Gastrocnemius medialis (tissue), 4 donors: ENCODE results near the gene TNIK.

Experiments
- POLR2A ChIP-seq, 2 donors: fragments of 450-650 bp; IDR thresholded peaks; one replicate each; pipeline ENCODE4 v1.6.1; 2017; ENCODE audit warnings: antibody characterized with exemption in 2 of 2, mild to moderate bottlenecking in 2 of 2, moderate library complexity in 2 of 2
- TF ChIP-seq, protein P1 (sequence below), 5 experiments: fragments of 450-650 bp in 3 of 5; fragments of 200-600 bp in 2 of 5; sonication (generic) in 2 of 5; IDR thresholded peaks in 4 of 5; conservative IDR thresholded peaks in 1 of 5; 1 replicate in 4 of 5; 2 replicates in 1 of 5; pipeline ENCODE4 v1.5.1; 2016 to 2019; ENCODE audit warnings: antibody characterized with exemption in 5 of 5, mild to moderate bottlenecking in 3 of 5, moderate library complexity in 3 of 5

DNA sequence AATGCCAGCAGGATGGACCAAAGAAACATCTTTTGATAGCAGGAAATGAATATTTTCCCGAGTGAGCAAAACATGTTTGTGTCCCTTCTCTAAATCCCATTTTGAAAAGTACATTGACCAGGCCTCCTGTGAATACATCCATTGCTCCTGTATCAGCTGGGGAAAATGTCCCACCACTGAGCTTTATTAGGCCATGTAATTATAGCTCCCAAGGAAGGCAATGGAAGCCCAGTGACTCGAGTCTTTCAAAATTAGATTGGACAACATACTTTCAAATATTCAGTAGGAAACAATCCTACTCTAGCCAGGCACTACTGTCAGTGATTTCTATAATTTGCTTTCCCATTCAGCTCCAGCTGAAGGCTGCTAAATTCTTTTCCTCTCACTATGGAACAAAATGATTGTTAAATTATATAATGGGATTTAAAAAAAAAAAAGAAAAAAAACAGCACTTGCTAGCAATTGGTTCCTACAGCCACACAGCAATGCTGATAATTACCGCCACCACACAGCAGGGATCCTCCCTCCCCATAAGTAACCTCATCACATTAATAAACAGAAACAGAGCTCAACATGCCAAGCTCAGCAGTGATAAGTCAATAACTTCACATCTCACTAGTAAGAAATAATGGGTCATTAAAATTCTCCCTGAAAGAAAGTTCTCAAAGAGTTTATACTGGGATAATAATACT lies 261.3 kb downstream of the TNIK start:
- TF ChIP-seq POLR2A (IDR thresholded peaks at IDR 0.05): no peak
- TF ChIP-seq, protein P1, sequence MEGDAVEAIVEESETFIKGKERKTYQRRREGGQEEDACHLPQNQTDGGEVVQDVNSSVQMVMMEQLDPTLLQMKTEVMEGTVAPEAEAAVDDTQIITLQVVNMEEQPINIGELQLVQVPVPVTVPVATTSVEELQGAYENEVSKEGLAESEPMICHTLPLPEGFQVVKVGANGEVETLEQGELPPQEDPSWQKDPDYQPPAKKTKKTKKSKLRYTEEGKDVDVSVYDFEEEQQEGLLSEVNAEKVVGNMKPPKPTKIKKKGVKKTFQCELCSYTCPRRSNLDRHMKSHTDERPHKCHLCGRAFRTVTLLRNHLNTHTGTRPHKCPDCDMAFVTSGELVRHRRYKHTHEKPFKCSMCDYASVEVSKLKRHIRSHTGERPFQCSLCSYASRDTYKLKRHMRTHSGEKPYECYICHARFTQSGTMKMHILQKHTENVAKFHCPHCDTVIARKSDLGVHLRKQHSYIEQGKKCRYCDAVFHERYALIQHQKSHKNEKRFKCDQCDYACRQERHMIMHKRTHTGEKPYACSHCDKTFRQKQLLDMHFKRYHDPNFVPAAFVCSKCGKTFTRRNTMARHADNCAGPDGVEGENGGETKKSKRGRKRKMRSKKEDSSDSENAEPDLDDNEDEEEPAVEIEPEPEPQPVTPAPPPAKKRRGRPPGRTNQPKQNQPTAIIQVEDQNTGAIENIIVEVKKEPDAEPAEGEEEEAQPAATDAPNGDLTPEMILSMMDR (IDR thresholded peaks at IDR 0.05 in 4 of 5, conservative IDR thresholded peaks at IDR 0.05 in 1 of 5): no peak
